ENCODE data around the gene HOXB6.

HOXB6 gene

DNA sequence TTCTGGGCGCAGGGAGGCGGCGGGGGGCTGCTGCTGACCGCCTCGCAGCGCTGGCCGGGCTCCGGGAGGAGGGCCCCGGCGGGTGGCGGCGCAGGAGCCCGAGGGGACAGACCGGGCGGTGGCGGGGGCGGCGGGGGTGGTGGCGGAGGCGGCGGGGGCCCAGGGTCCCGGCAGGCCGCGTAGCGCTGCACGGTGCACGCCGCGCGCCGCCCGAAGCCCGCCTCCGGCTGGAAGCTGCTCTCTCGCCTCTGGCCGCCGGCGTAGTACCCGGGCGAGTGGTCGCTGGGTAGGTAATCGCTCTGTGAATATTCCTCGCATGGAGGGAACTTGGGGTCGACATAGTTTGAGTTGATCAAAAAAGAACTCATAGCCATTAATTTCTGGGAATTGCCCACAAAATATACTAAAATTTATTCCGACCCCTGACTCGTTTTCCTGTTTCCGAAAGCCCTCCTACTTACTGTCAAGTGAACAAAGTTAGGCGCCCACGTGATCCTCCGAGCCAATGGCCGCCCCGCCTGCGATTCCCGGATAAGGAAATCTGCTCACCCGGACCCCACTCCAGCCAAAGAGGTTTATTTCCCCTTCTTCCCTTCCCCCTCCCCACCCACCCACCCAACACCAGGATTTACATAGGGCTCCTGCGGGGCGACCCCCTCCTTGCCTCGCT is 26.7 kb downstream of the HOXB6 start, which contains the start of gene HOXB4:
TSS of gene HOXB4 (minus strand) at position 405 of the 670 bp plus-strand sequence. CDS start at position 374, 31 bp downstream.
- no peak for DNase-seq

DNA sequence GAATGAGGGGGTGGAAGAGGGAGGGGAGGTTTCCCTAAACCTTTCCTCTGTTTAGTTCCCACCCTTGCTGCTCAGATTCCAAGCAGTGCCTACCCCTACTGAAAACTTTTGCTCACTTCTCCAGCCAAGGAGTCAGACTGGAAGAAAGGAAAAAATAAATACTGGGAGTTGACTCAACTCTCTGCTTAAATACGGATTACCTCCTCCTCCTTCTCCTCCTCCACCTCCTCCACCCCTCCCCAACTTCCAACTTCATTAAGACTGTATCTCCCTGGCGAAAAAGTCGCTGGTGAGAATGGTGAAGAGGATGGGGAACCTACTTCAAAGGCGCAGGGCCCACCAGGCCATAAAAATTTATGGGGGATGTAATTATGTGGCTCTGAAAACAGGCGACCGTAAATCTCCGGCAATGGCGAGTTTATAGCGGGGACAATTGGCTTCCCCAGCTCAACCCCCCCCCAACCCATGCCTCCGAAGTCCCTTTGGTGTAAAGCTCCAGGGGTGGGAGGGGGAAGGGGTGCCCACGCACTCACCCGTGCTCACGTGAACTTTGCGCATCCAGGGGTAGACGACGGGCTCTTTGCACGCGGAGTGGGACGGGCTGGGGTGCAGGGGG is 27.3 kb downstream of the HOXB6 start:
- no peak for DNase-seq

DNA sequence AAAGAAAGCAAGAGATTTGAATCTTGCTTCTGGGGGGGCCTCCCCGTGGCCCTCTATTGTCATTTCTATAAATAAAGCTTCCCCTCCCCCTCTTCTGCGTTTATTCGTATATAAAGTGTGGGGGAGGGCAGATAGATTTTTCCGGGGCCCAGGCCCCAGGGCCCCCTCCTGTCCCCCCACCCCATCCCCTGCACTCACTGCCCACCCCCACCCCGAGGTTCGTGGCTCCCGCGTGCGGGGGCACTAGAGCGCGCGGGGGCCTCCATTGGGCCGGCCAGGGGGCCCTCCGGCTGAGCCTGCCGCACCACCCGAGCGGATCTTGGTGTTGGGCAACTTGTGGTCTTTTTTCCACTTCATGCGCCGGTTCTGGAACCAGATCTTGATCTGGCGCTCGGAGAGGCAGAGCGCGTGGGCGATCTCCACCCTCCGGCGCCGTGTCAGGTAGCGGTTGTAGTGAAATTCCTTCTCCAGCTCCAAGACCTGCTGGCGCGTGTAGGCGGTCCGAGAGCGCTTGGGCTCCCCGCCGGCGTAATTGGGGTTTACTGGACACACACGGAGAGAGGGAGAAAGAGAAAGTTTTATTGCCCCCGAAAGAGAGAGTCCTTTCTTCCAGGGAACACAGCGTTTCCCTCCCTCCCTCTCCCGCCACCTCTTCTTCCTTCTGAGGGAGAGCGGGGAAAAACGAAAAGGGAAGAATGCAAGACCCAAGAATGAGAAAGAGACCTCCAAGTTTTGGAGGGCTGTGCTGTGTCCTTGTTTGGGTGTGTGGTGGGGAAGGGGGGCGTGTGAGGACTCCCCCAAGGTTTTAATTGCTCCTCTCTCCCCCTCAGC is 28.1 kb downstream of the HOXB6 start:
- DNase-seq, result no peak

DNA sequence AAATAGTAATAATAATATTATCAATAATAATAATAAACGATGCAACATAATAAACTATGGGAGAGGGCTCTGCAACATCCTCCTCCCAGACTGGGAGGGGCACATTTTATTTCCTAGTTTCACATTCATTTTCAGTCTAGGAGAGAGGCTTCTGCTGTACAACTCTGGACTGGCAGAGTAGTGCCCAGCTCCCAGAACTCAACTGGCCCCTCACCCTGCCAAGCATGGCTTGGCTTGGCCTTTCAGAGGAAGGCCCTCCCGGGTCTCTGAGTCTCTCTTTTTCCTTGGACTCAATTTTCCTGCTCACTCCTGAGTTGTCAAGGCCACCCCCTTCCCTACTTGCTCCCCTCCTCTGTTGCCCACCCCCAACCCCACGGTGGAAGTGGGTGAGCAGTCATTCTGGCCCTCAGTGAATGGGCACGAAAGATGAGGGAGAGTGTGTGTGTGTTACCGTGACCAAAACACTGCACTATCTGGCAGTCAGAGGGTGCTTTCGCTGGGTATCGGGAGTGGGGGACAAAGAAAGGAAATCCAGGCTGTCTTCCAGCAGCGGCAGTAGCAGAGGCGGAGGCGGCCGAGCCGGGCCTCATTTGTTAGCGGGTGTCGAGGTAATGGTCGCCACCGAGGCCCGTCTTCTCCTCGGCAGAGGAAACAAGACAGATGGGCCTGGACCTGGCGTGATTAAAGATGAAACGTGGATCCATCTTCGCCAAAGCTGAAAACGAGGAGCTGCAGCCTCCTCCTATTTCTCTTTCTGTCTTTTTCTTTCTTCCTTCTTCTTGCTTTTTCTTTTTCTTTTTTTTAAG is 28.9 kb downstream of the HOXB6 start:
- DNase-seq, result no peak

DNA sequence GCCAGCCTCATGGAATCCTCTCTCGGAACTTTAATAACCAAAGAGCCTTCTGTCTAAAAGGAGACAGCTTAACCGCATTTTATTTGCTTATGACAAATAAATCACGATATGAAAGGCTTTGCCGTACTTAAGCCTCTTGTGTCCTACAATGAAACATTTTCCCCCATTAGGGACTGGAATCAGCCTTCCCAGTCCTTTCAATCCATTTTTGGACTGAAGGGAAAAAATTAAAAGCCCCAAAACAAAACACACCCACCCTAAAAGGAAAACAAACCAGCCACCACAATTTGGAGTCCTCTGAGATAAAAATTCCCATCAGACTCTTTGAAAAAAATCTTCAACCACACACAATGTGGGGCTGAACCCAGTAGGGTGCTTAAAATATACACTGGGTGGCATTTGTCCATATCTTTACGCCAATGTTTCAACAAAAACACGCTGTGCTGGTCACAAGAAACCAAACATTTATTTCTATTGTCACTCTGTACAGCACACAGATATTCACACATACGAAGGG is 29.7 kb downstream of the HOXB6 start:
- DNase-seq, result no peak

DNA sequence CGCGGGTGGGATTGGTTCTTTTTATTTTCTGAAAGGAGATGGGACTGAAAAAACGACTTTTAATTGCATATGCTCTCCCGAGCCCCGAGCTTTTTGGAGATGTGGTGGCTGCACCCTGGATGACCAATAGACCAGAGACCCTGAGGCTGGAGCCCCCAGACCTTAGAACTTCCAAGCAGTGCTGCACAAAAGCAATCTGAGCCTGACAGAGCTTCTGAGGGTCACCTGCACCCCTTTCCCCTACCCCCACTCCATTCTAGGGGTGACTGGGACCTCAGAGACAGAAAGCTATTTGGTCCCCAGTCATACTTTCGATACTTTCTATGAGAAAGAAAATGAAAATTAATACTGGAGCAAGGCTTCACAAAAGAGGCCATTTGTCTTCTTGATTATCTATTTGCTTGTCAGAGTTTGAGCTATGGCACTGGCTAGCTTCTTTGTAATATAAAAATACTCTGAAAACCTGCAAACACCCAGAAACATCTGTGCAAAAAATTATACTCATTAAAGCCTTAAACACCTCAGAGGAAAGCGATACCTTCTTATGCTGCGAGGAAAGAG is 30.2 kb downstream of the HOXB6 start:
- DNase-seq, result no peak

DNA sequence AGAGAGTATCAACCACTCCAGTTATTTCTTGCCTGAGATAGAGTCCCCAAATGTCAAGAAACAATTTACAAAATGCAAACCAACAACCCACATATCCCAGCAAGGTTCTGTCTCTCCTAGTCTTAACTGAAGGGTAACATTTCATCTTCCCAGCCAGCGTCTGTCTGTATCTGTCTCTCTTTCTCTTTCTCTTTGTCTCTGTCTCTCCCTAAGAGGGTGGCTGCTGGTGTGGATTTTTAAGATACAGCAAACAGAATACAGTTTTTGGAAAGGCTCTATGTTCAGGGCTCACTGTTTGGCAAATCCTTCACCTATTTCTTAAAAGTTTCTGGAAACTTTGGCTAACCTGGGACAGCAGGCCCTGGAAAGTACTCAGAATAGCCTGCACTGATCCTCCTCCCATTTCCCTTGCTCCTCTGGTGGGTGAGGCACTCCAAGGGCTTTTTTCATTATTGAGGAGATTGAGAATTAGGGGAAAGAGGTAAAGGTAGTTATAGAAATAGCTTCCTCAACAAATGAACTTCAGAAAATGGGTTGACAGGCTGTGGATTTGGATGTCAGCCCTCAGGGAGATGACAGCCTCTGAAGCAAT is 32.9 kb downstream of the HOXB6 start:
- DNase-seq, result no peak

DNA sequence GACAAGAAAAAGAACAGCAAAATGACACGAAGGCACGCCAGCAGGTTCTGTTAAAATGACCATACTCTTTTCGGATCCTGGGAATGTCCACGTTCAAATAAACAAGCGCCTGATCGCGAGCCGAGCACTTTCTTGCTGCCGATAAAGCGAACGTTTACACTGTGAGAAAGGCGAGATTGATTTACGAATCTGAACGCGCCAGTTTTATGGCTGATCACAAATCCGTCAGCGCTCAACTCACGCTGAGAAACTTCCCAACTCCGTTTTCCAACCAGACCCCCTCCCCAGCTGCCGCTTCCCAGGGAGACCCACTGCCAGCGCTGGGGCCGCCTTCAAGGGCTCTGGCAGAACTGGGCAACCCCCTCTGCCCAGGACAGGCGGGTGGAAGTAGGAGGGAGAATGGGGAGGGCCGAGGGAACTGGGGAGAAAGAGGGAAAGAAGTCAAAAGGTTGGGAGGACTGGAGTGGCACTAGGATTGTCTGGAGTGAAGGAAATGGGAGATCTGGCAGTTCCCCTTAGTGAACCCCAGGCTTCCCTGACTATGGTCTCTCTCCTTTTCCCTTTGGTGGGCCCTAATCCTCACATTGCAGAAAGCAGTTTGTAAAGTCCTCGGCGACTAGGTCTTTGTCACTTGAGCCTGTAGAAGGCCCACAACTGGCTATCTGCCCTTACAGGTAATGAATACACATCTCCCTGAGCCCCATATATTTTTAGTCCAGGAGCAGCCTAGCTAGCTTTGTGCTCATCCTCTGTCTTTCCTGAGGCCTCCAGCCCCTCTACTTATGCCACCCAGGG is 33.6 kb downstream of the HOXB6 start:
- no peak for DNase-seq

DNA sequence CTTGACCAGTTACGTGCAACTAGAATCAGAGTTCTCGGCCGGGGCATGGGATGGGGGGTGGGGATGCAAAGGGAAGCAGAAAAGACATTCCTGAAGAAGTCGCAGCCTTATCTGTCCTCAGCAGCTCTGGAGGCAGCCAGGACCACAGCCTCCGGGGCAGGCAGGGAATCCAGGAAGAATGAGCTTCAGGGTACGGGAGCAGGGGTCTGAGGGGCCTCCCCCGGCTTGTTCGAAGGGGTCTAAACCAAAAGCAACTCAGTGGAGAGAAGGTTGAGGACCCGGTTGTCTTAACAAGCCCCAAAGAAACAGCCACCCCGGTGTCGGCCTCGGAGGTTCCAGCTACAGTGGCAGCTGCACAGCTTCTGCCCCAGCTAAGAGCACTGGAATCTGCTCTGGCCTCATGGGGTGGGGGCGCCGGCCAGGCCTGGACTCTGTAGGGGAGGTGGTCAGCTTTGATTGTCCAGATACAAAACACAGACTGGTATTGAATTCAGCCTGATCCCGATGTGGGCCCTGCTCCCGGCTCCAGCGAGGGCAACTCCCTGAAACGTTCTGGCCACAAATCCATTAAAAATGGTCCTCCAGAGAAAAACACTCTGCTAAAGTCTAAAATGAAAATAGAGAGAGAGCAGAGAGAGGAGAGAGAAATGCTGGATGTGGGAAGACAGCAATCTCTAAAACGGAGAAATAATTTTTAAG is 34.3 kb downstream of the HOXB6 start:
- no peak for DNase-seq

DNA sequence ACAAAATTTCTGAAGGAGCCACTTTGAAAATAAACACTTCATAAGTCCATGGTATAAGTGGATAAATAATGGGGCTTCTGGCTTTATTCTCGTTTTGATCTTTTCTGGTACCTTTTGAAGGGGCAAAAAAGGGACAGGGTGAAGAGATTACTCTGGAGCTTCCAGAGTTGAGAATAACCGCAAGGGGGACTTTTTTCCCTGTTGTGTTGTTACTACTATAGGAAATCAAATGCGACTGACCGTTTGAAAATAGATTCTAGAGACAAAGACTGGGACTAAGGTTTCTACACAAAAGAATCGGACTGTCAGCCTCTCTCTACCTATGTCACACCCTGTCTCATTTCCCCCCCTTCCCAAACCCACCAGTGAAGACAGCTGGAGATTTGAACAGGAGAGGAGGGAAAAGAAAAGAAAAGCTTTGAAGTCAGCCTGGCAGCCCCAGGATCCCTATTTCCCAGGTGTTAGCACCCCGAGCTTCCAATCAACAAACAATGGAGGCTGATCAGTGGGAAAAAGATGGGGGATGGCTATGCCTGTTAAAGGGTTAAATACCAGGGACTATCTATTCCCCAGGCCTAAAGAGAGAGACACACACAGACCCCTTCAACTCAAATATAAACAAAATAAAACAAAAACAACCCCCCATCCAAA is 35.0 kb downstream of the HOXB6 start:
- no peak for DNase-seq

DNA sequence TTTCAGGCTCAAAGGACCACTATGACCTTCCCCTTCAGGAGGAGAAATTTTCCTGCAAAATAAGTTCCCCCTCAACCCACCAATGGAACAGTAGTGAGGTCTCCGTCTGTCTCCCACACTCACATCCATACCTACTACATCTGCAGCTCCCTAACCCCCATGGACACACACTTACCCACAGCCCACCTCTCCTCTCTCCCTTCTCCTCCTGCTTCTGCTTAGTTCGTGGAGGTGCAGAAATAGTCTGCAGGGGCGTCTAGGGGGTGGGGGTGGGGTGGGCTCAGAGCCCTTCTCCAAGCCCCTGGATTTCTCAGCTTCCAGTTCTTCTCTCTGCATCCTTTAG is 35.6 kb downstream of the HOXB6 start:
- DNase-seq, result no peak

DNA sequence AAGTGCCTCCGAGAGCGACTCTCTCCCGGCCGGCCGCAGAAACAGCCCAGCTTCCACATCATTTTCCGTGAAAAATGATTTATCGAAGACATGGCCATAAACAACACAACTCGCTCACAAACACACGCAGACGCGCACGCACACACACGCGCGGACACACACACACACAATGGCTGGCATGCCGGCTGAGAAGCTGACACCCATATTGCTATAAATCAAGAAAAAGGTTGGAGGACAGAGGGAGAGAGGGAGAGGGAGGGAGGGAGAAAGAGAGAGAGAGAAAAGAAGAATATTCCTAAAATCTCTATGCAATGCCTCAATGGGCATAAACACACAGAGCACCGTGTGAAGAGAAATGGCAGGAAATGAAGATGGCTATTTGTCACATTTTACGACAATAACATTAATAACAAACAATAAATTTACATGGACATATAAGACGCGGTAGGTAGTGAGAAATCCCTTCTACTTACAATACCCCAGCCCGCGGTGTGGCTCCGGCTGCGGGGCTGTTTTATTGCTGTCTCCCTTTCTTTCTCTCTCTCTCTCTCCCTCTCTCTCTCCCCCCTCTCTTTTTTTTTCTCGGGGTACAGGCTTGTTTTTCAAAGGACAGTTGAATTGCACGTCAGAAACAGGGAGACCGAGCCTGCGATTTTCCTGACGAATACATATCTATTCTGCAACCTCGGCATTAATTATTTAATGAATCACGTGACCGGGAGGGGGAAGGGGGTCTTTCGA is 36.1 kb downstream of the HOXB6 start:
- no peak for DNase-seq

DNA sequence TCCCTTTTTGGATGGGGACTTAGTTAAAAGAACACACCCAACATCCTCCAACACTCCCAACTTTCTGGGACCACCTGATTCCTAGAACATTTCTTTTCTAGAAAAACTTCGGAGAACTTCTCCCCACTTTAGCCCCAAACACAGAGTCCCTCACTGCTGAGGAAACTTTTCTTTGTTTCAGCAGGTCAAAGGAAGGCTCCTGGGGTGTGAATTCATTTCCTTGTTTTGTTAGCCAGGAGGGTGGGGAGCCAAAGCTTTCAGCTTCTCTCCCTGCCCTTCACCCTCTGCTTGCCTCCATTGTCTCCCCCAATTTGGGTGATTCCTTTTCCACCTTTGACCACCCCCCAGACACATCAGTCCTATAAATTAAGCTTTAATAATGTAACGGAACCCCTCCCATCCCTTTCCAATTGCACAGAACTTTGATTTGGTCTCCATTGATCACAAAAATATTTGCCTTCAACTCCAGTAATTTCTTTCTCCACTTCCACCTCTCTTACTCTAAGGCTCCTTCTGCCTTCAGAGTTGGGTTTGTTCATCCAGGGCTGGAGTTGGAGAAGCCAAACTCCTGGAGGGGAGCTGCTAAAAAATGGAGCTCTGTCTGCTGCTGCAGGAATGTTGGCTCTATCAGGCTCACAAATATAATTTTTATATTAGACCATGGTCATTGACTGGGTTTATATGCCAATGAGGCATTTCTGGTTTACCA is 37.0 kb downstream of the HOXB6 start:
- no peak for DNase-seq

DNA sequence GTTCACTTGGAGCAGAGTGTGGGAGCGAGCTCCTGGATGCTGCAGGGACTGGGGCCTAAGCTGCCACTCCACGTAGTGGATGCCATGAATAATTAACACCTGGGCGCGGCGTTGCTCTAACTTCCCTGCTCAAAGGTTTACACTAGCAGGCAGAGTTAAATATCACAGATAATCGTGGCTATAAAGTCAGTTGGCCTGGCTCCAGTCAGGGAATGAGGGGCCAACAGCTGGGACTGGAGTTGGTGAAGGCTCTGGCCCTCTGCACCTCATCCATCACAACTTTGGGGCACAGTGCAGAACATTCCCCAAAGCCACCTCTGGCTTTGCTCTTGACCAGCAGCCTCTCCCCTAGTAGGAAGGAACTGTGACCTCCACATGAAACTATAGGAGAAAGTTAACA is 37.6 kb downstream of the HOXB6 start:
- no peak for DNase-seq

DNA sequence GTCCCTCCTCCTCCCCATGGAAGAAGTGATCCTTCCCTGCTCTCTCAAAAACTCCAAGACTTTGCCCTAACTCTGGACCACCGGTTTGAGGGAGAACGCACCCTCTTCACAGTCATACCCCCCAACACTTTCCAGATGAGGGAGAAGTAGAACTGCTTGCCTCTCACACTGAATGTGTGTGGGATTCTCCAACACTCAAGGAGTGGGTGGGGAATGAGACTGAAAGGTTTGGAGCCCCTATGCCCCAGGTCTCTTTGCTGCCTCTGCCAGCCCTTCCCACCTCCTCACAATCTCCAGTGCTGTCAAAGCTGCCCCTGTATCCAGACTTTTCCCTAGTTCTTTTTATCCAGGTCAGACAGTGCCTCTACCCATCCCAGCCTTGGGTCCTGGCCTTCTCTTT is 38.1 kb downstream of the HOXB6 start:
- no peak for DNase-seq

DNA sequence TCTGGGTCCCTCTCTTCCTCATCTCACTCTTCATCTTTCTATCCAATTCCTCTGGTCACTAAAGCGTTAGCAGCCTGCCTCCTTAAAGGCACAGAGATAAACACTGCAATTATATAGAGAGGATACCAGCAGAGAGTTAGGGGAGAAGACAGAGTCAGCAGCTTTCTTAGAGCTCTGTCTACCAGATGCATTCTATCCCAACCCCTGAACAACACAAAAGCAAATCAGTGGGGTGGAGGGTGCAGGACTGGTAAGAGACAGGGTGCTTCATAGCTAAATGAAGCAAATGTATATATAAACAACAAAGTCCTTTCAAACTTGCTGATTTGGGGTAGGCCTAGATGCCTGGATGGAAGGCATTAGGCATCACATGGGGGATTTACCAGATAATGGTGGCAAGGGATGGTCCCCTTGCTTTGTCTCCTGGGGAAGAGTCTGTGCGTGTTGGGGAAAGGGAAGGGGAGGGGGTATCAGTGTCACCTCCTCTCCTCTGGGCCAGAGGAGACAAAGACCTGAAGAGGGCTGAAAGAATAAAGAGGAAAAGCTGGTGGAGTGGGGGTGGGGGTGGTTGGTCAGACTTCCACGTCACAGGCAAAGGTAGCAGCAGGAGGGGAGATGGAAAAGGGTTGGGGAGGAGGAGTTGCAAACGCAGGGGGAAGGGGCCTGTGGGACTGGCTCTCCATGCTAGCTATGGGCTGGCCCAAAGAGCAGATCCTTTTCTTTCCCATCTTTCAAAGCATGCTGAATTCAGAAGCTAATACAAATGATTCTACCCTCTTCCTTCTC is 38.7 kb downstream of the HOXB6 start:
- DNase-seq, result no peak

DNA sequence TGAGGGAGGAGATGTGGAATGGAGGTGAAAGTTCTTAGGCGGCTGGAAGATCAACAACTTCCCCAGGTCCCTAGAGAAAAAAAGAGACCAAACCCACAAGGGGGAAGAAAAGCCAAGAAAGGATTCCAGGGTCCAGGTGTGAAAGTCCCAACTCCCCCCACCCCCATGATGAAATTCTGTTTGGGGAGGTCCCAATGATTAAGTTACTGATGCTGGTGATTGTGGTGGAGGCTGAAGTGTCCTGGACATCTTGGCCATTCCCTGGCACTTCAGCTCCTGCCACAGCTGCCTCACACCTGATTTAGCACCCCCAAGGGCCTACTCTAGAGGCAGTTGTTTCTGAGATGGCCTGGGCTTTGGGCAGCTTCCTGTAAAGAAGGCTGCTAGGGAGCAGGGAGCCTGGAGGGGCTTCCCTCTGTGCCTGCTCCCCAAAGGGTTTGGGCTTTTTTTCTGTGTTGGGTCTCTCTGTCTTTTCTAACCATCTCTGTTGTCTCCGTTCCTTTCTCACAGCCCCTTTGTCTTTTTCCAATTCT is 39.7 kb downstream of the HOXB6 start:
- no peak for DNase-seq

All from amniotic stem cell (primary cell).